Activated B cell treated with CpG ODN at 0.5 μM for 24 hours (primary cell): ENCODE results near the gene TADA3. TPM values are rescaled to one million over a fixed set of nuclear protein-coding genes. Genes with fewer than 3 reads are reported as not detected.
A peak's percentile ranks its signal among the peaks of the same experiment; 100 is the strongest.

Experiments
- ATAC-seq: fragments of 200-7000 bp; cut with Tn5 transposase; one replicate; pipeline ENCODE4 v1.10.0; 2021; ENCODE audit warnings: low read depth, mild to moderate bottlenecking, moderate library complexity
- CTCF ChIA-PET: fragments of 350-600 bp; sonication (Branson Sonifier 250); formaldehyde crosslinking; loops from one replicate; lab custom pipeline; 2021; ENCODE audit warnings: antibody characterized with exemption; lab: Charles Lee
- POLR2A ChIA-PET: fragments of 350-600 bp; sonication (Branson Sonifier 250); formaldehyde crosslinking; loops from one replicate; lab custom pipeline; 2021; ENCODE audit warnings: antibody characterized with exemption; lab: Charles Lee
- DNase-seq: peaks from one replicate; pipeline ENCODE4 v3.0.0; 2022
- H3K27ac Mint-ChIP-seq: one replicate; pipeline ENCODE4 v1.8.0; 2020; ENCODE audit warnings: mixed read lengths
- H3K27me3 Mint-ChIP-seq: one replicate; pipeline ENCODE4 v1.8.0; 2021; ENCODE audit warnings: mixed read lengths
- H3K36me3 Mint-ChIP-seq: one replicate; pipeline ENCODE4 v1.8.0; 2021; ENCODE audit warnings: low read depth, mixed read lengths
- H3K4me1 Mint-ChIP-seq: one replicate; pipeline ENCODE4 v1.8.0; 2021; ENCODE audit warnings: mixed read lengths
- H3K4me3 Mint-ChIP-seq: one replicate; pipeline ENCODE4 v1.8.0; 2020; ENCODE audit warnings: mild to moderate bottlenecking, mixed read lengths
- H3K9me3 Mint-ChIP-seq: one replicate; pipeline ENCODE4 v1.8.0; 2020; ENCODE audit warnings: mixed read lengths
- intact Hi-C: fragments of 100-400 bp; cut with micrococcal nuclease; formaldehyde crosslinking; loops from one replicate; pipeline ENCODE4 v1.15.1; 2024
- total RNA-seq: library from RNA; stranded (reverse); gene quantifications from 2 replicates; pipeline ENCODE4 v1.2.3, GENCODE V29; 2022
- TF ChIP-seq, protein P1 (sequence below): fragments of 200-600 bp; IDR thresholded peaks from one replicate; pipeline ENCODE4 v1.8.0; 2022; ENCODE audit warnings: antibody characterized with exemption, mild to moderate bottlenecking

TADA3 gene
- total RNA-seq, 1 donor from 2014 or later = 44.7 TPM

DNA sequence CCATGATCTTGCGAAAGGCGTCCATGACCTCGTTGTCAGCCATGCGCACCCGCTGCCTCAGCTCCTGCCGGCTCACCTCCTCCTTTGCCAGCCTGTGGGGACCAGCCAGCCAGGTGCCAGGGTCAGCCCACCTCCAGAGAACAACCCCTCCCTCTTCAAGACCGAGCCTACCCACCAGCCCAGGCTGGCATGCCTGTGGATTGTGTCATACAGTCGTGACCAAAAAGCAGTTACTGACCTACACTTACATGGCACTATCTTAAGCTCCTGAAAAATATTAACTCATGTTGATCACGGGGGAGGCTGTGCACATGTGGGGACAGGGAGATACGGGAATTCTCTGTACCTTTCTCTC is 11.8 kb downstream of the TADA3 start:
- Mint-ChIP-seq H3K27ac (peak overlapping the region; percentile 88), H3K27me3 (no peaks in the 10 kb centered on the region), H3K36me3 (peaks cover 26% of the 10 kb centered on the region), H3K9me3 (no peaks in the 10 kb centered on the region), H3K4me1 (peaks cover 58% of the 10 kb centered on the region), H3K4me3 (peak overlapping the region; percentile 32)
- POLR2A ChIA-PET = interaction anchor here (1.0 to 5.6 kb wide), 10 partner anchors 9 to 153 kb away, joined by 3 to 133 read pairs (median 6); partner anchors contain the start of genes ARPC4, BRPF1, CAMK1 and CRELD1
- ATAC-seq (peak; percentile 4), DNase-seq (no peak)
- CTCF ChIA-PET = interaction anchor here (1.6 to 2.6 kb wide), 3 partner anchors 12 to 28 kb away, joined by 3 to 8 read pairs (median 4); partner anchors contain the start of gene ARPC4
- TF ChIP-seq, protein P1, sequence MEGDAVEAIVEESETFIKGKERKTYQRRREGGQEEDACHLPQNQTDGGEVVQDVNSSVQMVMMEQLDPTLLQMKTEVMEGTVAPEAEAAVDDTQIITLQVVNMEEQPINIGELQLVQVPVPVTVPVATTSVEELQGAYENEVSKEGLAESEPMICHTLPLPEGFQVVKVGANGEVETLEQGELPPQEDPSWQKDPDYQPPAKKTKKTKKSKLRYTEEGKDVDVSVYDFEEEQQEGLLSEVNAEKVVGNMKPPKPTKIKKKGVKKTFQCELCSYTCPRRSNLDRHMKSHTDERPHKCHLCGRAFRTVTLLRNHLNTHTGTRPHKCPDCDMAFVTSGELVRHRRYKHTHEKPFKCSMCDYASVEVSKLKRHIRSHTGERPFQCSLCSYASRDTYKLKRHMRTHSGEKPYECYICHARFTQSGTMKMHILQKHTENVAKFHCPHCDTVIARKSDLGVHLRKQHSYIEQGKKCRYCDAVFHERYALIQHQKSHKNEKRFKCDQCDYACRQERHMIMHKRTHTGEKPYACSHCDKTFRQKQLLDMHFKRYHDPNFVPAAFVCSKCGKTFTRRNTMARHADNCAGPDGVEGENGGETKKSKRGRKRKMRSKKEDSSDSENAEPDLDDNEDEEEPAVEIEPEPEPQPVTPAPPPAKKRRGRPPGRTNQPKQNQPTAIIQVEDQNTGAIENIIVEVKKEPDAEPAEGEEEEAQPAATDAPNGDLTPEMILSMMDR = no peak
- intact Hi-C loops = loop anchor here (1.0 to 2.0 kb wide), 2 partner anchors 12 to 14 kb away; partner anchors contain the start of gene TADA3

DNA sequence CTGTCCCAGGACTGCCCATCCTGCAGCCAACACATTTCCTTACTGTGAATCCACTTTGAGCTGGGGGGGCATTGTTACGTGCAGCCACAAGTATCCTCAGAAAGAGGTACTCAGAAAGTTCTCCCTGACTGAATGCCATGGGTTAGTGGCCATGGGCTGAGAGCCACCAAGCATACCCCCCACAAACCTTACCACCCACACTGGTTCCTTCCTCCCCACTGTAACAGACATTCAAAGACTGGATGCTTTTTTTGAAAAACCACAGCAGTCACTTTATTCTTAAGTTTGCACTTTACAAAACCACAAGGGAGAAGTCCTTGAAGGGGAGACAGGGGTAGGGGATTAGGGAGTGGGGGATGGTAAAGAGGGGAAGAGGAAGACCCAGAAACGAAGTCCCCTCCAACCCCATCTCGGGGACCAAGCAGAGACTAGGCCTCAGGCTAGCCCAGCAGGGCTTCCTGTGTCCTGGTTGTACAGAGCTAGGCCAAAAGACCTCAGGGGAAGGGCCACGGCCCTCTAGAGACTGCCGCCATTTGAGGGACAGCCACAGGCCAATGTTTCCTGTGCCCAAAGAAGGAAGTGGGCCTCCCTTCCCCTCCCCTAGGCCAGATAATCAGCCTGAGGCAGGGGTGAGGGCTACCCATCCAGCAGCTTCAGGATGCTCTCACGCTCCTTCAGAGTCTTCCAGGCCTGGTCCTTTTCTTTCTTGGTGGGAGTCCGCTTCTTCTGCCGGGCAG is 12.4 kb downstream of the TADA3 start:
- H3K4me1 Mint-ChIP-seq = peaks cover 58% of the 10 kb centered on the region
- no peaks in the 10 kb centered on the region for H3K9me3 Mint-ChIP-seq
- ATAC-seq = peak; percentile 76
- intact Hi-C loops = loop anchor here (1.0 to 2.0 kb wide), 3 partner anchors 12 to 30 kb away; partner anchors contain the start of gene TADA3
- ChIA-PET CTCF (interaction anchor here (0.7 to 1.6 kb wide), 3 partner anchors 13 to 17 kb away, joined by 3 to 5 read pairs (median 4); partner anchors contain the start of gene TADA3), POLR2A (interaction anchor here (1.0 to 5.6 kb wide), 9 partner anchors 10 to 153 kb away, joined by 3 to 133 read pairs (median 6); partner anchors contain the start of genes ARPC4, BRPF1, CAMK1 and CRELD1)
- peaks cover 21% of the 10 kb centered on the region for H3K36me3 Mint-ChIP-seq
- H3K27ac Mint-ChIP-seq = peak overlapping the region; percentile 88
- peak; percentile 30 for DNase-seq
- TF ChIP-seq, protein P1 = no peak
- no peaks in the 10 kb centered on the region for H3K27me3 Mint-ChIP-seq
- peak overlapping the region; percentile 32 for H3K4me3 Mint-ChIP-seq

DNA sequence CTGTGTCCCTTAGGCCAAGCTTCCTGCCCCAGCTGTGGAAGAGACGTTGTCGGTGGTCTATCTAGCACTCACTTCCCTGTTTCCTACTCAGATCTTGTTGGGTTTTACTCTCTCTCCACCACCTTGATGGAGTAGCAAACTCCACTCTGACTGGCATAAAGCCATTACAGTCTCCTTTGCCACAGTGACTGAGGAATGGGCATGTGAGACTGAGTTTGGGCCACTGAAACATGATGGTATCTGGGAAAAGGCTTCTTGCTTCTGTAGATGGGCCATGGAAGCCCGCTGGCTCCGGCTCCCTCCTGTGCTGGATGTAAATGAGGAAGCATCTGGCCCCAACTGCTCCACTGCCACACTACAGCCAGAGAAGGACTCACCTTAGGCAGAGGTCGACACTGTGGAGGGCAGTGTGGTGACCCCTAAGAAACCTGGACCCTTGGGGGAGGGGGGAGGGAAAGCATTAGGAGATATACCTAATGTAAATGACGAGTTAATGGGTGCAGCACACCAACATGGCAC is 13.1 kb downstream of the TADA3 start:
- DNase-seq = no peak
- CTCF ChIA-PET = no interaction called here
- intact Hi-C loops = loop anchor here (1.0 kb wide), 1 partner anchor 29 kb away; no protein-coding TSS in a partner anchor

DNA sequence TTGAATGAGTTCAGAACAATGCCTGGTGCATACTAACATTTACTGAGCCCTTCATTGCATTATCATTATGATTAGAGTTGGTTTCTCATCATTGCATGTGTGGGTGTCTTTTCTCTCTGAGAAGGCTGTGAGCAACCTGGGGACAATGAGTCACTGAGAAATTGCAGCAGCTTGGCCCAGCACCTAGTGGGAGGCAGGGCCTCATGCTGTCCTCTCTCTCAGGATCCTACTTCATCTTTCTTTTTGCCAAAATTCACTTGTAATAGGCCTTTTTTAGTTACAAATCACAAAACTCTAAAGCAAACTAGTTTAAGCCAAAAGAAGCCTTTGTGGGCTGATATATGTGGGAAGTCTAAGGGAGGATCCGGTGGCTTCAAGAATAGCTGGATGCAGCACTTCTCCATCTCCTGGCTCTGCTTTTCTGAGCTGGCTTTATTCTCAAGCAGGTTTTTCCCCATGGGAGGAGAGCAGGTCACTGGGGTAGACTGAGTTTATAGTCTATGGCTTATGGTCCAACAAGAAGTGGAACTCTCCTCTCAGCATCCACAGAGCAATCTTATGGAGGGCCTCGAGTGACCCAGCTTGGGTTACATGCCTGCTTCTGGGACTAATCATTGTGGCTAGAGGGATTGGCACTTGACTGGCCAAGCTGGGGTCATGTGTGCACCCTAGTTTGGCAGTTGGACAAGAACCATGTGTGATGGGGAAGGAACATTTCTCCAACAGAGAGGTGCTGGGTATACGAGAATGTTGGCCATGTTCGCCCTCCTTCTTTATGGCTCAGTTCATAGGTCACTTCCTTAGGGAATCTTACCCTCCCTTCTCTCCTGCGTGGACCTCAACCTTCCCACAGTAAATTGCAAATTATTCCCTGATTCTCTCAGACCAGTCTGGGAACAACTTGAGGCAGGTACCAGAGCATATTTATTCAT is 13.9 kb downstream of the TADA3 start:
- Mint-ChIP-seq H3K9me3 (no peaks in the 10 kb centered on the region), H3K36me3 (peaks cover 12% of the 10 kb centered on the region), H3K27me3 (no peaks in the 10 kb centered on the region), H3K27ac (peak overlapping the region; percentile 88), H3K4me1 (peaks cover 58% of the 10 kb centered on the region), H3K4me3 (no peak overlapping the region)
- no peak for DNase-seq
- TF ChIP-seq, protein P1 = no peak
- CTCF ChIA-PET = no interaction called here
- ATAC-seq = no peak
- intact Hi-C loops = loop anchor here (1.0 kb wide), 1 partner anchor 28 kb away; no protein-coding TSS in a partner anchor
- POLR2A ChIA-PET = interaction anchor here (0.6 to 5.6 kb wide), 6 partner anchors 14 to 382 kb away, joined by 3 to 57 read pairs (median 4); partner anchors contain the start of genes ARPC4 and OGG1

More for the DNA sequence above, 13.1 kb downstream of the TADA3 start:
- H3K4me1 Mint-ChIP-seq = peaks cover 58% of the 10 kb centered on the region
- H3K27ac Mint-ChIP-seq = peak overlapping the region; percentile 88
- H3K27me3 Mint-ChIP-seq = no peaks in the 10 kb centered on the region
- H3K9me3 Mint-ChIP-seq = no peaks in the 10 kb centered on the region
- POLR2A ChIA-PET = interaction anchor here (1.1 to 5.6 kb wide), 6 partner anchors 9 to 382 kb away, joined by 3 to 133 read pairs (median 12); partner anchors contain the start of genes ARPC4, BRPF1, CAMK1 and OGG1
- no peak for ATAC-seq
- peaks cover 18% of the 10 kb centered on the region for H3K36me3 Mint-ChIP-seq
- H3K4me3 Mint-ChIP-seq = peak overlapping the region; percentile 32
- TF ChIP-seq, protein P1 = no peak
